Calu3 (cell line): ENCODE results near the gene SKA3. TPM values are rescaled to one million over a fixed set of nuclear protein-coding genes. Genes with fewer than 3 reads are reported as not detected.

Experiments
- BruUV-seq: library from RNA; stranded (reverse); fragments of 400-500 nt; replicated peaks from 2 replicates; lab custom pipeline; 2021; lab: Mats Ljungman, UMichigan
- CTCF ChIA-PET: fragments of 300-600 bp; sonication (Branson Sonifier 250); formaldehyde crosslinking; loops from one replicate; lab custom pipeline; 2022; ENCODE audit warnings: antibody characterized with exemption; lab: Charles Lee
- DNase-seq: peaks from one replicate; pipeline ENCODE4 v3.0.0; 2022
- H3K27ac Mint-ChIP-seq: one replicate; pipeline ENCODE4 v1.8.0; 2022; ENCODE audit warnings: mixed read lengths; ENCODE audit not compliant: unreplicated experiment
- H3K27me3 Mint-ChIP-seq: one replicate; pipeline ENCODE4 v1.8.0; 2022; ENCODE audit warnings: mixed read lengths; ENCODE audit not compliant: unreplicated experiment
- H3K36me3 Mint-ChIP-seq: one replicate; pipeline ENCODE4 v1.8.0; 2022; ENCODE audit warnings: mild to moderate bottlenecking, moderate library complexity, mixed read lengths; ENCODE audit not compliant: insufficient read depth, unreplicated experiment
- H3K4me1 Mint-ChIP-seq: one replicate; pipeline ENCODE4 v1.8.0; 2022; ENCODE audit warnings: mild to moderate bottlenecking, low read depth, mixed read lengths; ENCODE audit not compliant: unreplicated experiment
- H3K4me3 Mint-ChIP-seq: one replicate; pipeline ENCODE4 v1.8.0; 2022; ENCODE audit warnings: mild to moderate bottlenecking, low read depth, moderate library complexity, mixed read lengths; ENCODE audit not compliant: unreplicated experiment
- H3K9me3 Mint-ChIP-seq: one replicate; pipeline ENCODE4 v1.8.0; 2022; ENCODE audit warnings: low read depth, mixed read lengths; ENCODE audit not compliant: unreplicated experiment
- intact Hi-C: fragments of 100-400 bp; cut with micrococcal nuclease; formaldehyde crosslinking; loops from one replicate; pipeline ENCODE4 v1.10.0; 2022; ENCODE audit not compliant: unreplicated experiment
- total RNA-seq: library from RNA; stranded (reverse); gene quantifications from 2 replicates; pipeline ENCODE4 v1.2.3, GENCODE V29; 2022
- TF ChIP-seq, protein P1 (sequence below): fragments of 200-600 bp; IDR thresholded peaks from one replicate; pipeline ENCODE4 v1.8.0; 2022; ENCODE audit warnings: antibody characterized with exemption; ENCODE audit not compliant: unreplicated experiment

The SKA3 gene
- total RNA-seq, 1 experiment from 2014 or later, result 25.9 TPM

- no TSS peak for BruUV-seq
- Mint-ChIP-seq H3K4me1 (no peaks in the 10 kb centered on the region), H3K4me3 (no peak overlapping the region), H3K27me3 (no peaks in the 10 kb centered on the region), H3K36me3 (no peaks in the 10 kb centered on the region), H3K9me3 (no peaks in the 10 kb centered on the region), H3K27ac (no peak overlapping the region)
- DNase-seq, result no peak
- CTCF ChIA-PET, result no interaction called here
- TF ChIP-seq, protein P1, sequence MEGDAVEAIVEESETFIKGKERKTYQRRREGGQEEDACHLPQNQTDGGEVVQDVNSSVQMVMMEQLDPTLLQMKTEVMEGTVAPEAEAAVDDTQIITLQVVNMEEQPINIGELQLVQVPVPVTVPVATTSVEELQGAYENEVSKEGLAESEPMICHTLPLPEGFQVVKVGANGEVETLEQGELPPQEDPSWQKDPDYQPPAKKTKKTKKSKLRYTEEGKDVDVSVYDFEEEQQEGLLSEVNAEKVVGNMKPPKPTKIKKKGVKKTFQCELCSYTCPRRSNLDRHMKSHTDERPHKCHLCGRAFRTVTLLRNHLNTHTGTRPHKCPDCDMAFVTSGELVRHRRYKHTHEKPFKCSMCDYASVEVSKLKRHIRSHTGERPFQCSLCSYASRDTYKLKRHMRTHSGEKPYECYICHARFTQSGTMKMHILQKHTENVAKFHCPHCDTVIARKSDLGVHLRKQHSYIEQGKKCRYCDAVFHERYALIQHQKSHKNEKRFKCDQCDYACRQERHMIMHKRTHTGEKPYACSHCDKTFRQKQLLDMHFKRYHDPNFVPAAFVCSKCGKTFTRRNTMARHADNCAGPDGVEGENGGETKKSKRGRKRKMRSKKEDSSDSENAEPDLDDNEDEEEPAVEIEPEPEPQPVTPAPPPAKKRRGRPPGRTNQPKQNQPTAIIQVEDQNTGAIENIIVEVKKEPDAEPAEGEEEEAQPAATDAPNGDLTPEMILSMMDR, result no peak
- intact Hi-C loops, result no loop called here
Measured at GRCh38 chr13:21117104-21117809, 59.1 kb downstream of the SKA3 start.

- TF ChIP-seq, protein P1, result no peak
- Mint-ChIP-seq H3K27me3 (no peaks in the 10 kb centered on the region), H3K9me3 (no peaks in the 10 kb centered on the region), H3K36me3 (no peaks in the 10 kb centered on the region), H3K27ac (no peak overlapping the region), H3K4me3 (no peak overlapping the region), H3K4me1 (no peaks in the 10 kb centered on the region)
- intact Hi-C loops, result no loop called here
- CTCF ChIA-PET, result no interaction called here
- no peak for DNase-seq
- BruUV-seq, result no TSS peak
Measured at GRCh38 chr13:21116141-21116540, 60.2 kb downstream of the SKA3 start.

- CTCF ChIA-PET, result interaction anchor here (0.6 kb wide), 1 partner anchor 8 kb away, joined by 3 read pairs; no protein-coding TSS in a partner anchor
- intact Hi-C loops, result no loop called here
- TF ChIP-seq, protein P1, result no peak
- Mint-ChIP-seq H3K36me3 (no peaks in the 10 kb centered on the region), H3K27ac (no peak overlapping the region), H3K4me1 (no peaks in the 10 kb centered on the region), H3K9me3 (no peaks in the 10 kb centered on the region), H3K4me3 (no peak overlapping the region), H3K27me3 (no peaks in the 10 kb centered on the region)
- no TSS peak for BruUV-seq
- DNase-seq, result no peak
Measured at GRCh38 chr13:21115231-21115630, 61.1 kb downstream of the SKA3 start.

DNA sequence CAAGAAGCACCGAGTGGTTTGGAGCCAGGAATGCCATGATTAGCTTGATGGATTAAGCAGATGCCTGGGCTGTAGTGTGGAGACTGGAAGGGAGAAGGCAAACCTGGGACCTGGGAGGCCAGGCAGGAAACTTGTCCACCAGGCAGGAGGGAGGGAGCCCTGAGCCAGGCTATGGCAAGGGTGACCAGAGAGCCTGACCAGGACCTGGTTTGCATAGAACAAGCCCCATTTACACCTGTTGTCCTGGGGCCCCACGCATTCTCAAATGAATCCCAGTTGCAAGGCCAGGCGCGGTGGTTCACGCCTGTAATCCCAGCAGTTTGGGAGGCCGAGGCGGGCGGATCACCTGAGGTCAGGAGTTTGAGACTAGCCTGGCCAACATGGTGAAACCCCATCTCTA is 64.8 kb downstream of the SKA3 start:
- CTCF ChIA-PET, result no interaction called here
- H3K9me3 Mint-ChIP-seq, result no peaks in the 10 kb centered on the region
- H3K27me3 Mint-ChIP-seq, result no peaks in the 10 kb centered on the region
- no peaks in the 10 kb centered on the region for H3K4me1 Mint-ChIP-seq
- no peaks in the 10 kb centered on the region for H3K36me3 Mint-ChIP-seq
- intact Hi-C loops, result loop anchor here (5.0 kb wide), 1 partner anchor 366 kb away; no protein-coding TSS in a partner anchor
- no TSS peak for BruUV-seq
- H3K4me3 Mint-ChIP-seq, result no peak overlapping the region
- DNase-seq, result no peak
- no peak overlapping the region for H3K27ac Mint-ChIP-seq
- TF ChIP-seq, protein P1, result no peak
